ACC112 (cell line): ENCODE data around the gene FOCAD.

Experiments
- H2AFZ ChIP-seq: fragments of 200-600 bp; sonication (generic); one replicate; pipeline ENCODE4 v1.6.0; 2017; ENCODE audit warnings: antibody characterized with exemption, low read length; ENCODE audit not compliant: unreplicated experiment
- H3K27ac ChIP-seq: fragments of 200-600 bp; sonication (generic); 2 replicates; pipeline ENCODE4 v1.5.1; 2014; ENCODE audit warnings: low read depth, mild to moderate bottlenecking, antibody characterized with exemption, low read length, moderate library complexity
- H3K27me3 ChIP-seq: fragments of 200-600 bp; sonication (generic); 2 replicates; pipeline ENCODE4 v1.6.1; 2014; ENCODE audit warnings: mild to moderate bottlenecking, antibody characterized with exemption, low read length, moderate library complexity, mixed read lengths; ENCODE audit not compliant: insufficient read depth
- H3K36me3 ChIP-seq: fragments of 200-600 bp; sonication (generic); 2 replicates; pipeline ENCODE4 v1.6.1; 2016; ENCODE audit warnings: mild to moderate bottlenecking, antibody characterized with exemption, low read length, moderate library complexity, mixed read lengths; ENCODE audit not compliant: insufficient read depth
- H3K4me1 ChIP-seq: fragments of 200-600 bp; sonication (generic); one replicate; pipeline ENCODE4 v1.6.1; 2016; ENCODE audit warnings: low read length, mixed read lengths; ENCODE audit not compliant: insufficient read depth, unreplicated experiment, control insufficient read depth
- H3K4me3 ChIP-seq: fragments of 200-600 bp; sonication (generic); 2 replicates; pipeline ENCODE4 v1.5.1; 2014; ENCODE audit warnings: mild to moderate bottlenecking, low read depth, low read length
- H3K79me2 ChIP-seq: fragments of 200-600 bp; sonication (generic); one replicate; pipeline ENCODE4 v1.6.0; 2016; ENCODE audit warnings: low read length; ENCODE audit not compliant: control insufficient read depth, unreplicated experiment, insufficient read depth

Gene FOCAD

GRCh38 chr9:21015129-21015815 lies 331.2 kb downstream of the FOCAD start:
- no peaks in the 10 kb centered on the region for H3K27me3 ChIP-seq
- no peak overlapping the region for H3K27ac ChIP-seq
- no peaks in the 10 kb centered on the region; the same call in 1 of the 2 replicates for H3K36me3 ChIP-seq
- H3K4me1 ChIP-seq, result peaks cover 22% of the 10 kb centered on the region
- H2AFZ ChIP-seq, result no peak overlapping the region
- no peaks in the 10 kb centered on the region for H3K79me2 ChIP-seq
- no peak overlapping the region for H3K4me3 ChIP-seq

GRCh38 chr9:21015995-21016394 lies 331.9 kb downstream of the FOCAD start:
- H3K4me3 ChIP-seq, result no peak overlapping the region
- H3K36me3 ChIP-seq, result no peaks in the 10 kb centered on the region; the same call in 1 of the 2 replicates
- H2AFZ ChIP-seq, result no peak overlapping the region
- H3K27me3 ChIP-seq, result no peaks in the 10 kb centered on the region
- no peaks in the 10 kb centered on the region for H3K79me2 ChIP-seq
- no peak overlapping the region for H3K27ac ChIP-seq
- H3K4me1 ChIP-seq, result peaks cover 22% of the 10 kb centered on the region

GRCh38 chr9:21016701-21017491 lies 332.8 kb downstream of the FOCAD start:
- Histone ChIP-seq H3K36me3 (no peaks in the 10 kb centered on the region), H3K4me1 (peaks cover 22% of the 10 kb centered on the region), H3K27me3 (no peaks in the 10 kb centered on the region), H3K4me3 (no peak overlapping the region), H3K79me2 (no peaks in the 10 kb centered on the region), H3K27ac (peak overlapping the region; percentile 70), H2AFZ (no peak overlapping the region)

- Histone ChIP-seq H3K27ac (no peak overlapping the region), H3K79me2 (no peaks in the 10 kb centered on the region), H3K4me3 (no peak overlapping the region), H2AFZ (no peak overlapping the region), H3K27me3 (no peaks in the 10 kb centered on the region), H3K4me1 (peaks cover 22% of the 10 kb centered on the region), H3K36me3 (no peaks in the 10 kb centered on the region)
Observed at GRCh38 chr9:21018177-21018576, 334.1 kb downstream of the FOCAD start.

- Histone ChIP-seq H3K36me3 (peaks cover 3% of the 10 kb centered on the region; the same call in 1 of the 2 replicates), H3K4me3 (no peak overlapping the region), H2AFZ (no peak overlapping the region), H3K79me2 (no peaks in the 10 kb centered on the region), H3K27ac (no peak overlapping the region), H3K4me1 (peaks cover 20% of the 10 kb centered on the region), H3K27me3 (no peaks in the 10 kb centered on the region)
Observed at GRCh38 chr9:21023861-21024260, 339.8 kb downstream of the FOCAD start.

GRCh38 chr9:21027295-21027694 lies 343.2 kb downstream of the FOCAD start:
- peaks cover 22% of the 10 kb centered on the region for H3K4me1 ChIP-seq
- H3K27me3 ChIP-seq, result no peaks in the 10 kb centered on the region
- H3K4me3 ChIP-seq, result no peak overlapping the region
- peak overlapping the region; percentile 57 for H2AFZ ChIP-seq
- no peak overlapping the region; the same call in 1 of the 2 replicates for H3K27ac ChIP-seq
- no peaks in the 10 kb centered on the region for H3K79me2 ChIP-seq
- H3K36me3 ChIP-seq, result peaks cover 3% of the 10 kb centered on the region; the same call in 1 of the 2 replicates

- no peaks in the 10 kb centered on the region for H3K27me3 ChIP-seq
- H3K4me1 ChIP-seq, result peaks cover 22% of the 10 kb centered on the region
- H3K36me3 ChIP-seq, result peaks cover 3% of the 10 kb centered on the region; the same call in 1 of the 2 replicates
- no peaks in the 10 kb centered on the region for H3K79me2 ChIP-seq
- no peak overlapping the region for H2AFZ ChIP-seq
- H3K27ac ChIP-seq, result 0 out of 2 replicates have a peak overlapping the region, but pooled peaks have one; percentile 24
- H3K4me3 ChIP-seq, result no peak overlapping the region
Observed at GRCh38 chr9:21028466-21028865, 344.4 kb downstream of the FOCAD start.

- H3K4me1 ChIP-seq, result peaks cover 17% of the 10 kb centered on the region
- H3K4me3 ChIP-seq, result no peak overlapping the region
- H3K27me3 ChIP-seq, result no peaks in the 10 kb centered on the region
- 0 out of 2 replicates have a peak, but pooled peaks cover 2% of the 10 kb centered on the region for H3K36me3 ChIP-seq
- H2AFZ ChIP-seq, result no peak overlapping the region
- H3K79me2 ChIP-seq, result no peaks in the 10 kb centered on the region
- no peak overlapping the region for H3K27ac ChIP-seq
Observed at GRCh38 chr9:21029661-21030060, 345.6 kb downstream of the FOCAD start.

GRCh38 chr9:21030389-21031035 lies 346.5 kb downstream of the FOCAD start:
- Histone ChIP-seq H3K27ac (peak overlapping the region; percentile 18; the same call in 1 of the 2 replicates), H3K79me2 (no peaks in the 10 kb centered on the region), H3K4me1 (peaks cover 17% of the 10 kb centered on the region), H2AFZ (peak overlapping the region; percentile 77), H3K27me3 (no peaks in the 10 kb centered on the region), H3K36me3 (no peaks in the 10 kb centered on the region), H3K4me3 (peak overlapping the region; percentile 78)

GRCh38 chr9:21031091-21031807 lies 347.2 kb downstream of the FOCAD start, which contains the start of gene HACD4:
Gene HACD4 (minus strand): TSS chr9:21031640. CDS start chr9:21031590, 50 bp downstream.
- H3K4me3 ChIP-seq, result peak within 1 kb of the TSS; percentile 78
- H2AFZ ChIP-seq, result peak within 1 kb of the TSS; percentile 77

More at GRCh38 chr9:21031091-21031807, 347.2 kb downstream of the FOCAD start, which contains the start of gene HACD4:
- Histone ChIP-seq H3K27ac (peak within 1 kb of the TSS; percentile 18; the same call in 1 of the 2 replicates), H3K4me1 (peaks cover 17% of the 10 kb centered on the region), H3K79me2 (no peaks in the 10 kb centered on the region), H3K27me3 (no peaks in the 10 kb centered on the region), H3K36me3 (no peaks in the 10 kb centered on the region)
